ENCODE data around the gene CLCN1. TPM values are rescaled to one million over a fixed set of nuclear protein-coding genes. Genes with fewer than 3 reads are reported as not detected.

The CLCN1 gene
- polyA plus RNA-seq, 1 donor from 2014 or later = not detected

DNA sequence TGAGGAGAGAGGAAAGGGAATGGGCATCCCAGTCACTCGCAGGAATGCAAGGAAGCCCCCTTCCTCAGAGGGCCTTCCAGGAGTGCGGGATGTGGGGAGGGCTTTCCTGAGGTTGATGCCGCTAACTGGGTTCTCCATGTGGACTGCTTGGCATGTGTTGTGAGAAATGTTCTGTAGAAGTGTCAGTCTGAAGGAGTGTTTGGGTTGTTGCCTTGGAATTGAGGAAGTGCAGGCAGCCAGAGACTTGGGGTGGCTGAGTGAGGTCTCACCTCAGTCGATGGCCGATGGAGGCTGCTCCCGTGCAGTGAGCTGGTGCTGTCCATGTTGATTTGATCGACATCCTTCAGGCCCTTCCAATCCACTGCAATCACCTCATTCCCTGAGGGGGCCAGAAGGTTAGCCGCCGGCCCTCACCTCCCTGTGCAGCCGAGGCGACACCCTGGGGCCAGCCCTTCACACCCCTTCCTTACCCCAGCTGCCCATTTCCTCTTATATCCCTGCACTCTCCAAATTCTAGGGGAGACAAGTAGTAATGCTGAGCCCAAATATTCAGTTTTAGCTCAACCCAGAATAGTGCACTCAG lies 44.0 kb downstream of the CLCN1 start:
- Mint-ChIP-seq H3K4me1 (peaks cover 0 to 2% (median 0%) of the 10 kb centered on the region in 3 donors), H3K36me3 (peaks cover under 1% of the 10 kb centered on the region), H3K27ac (no peak overlapping the region), H3K27me3 (peaks cover 28% of the 10 kb centered on the region), H3K9me3 (peaks cover 0 to 2% (median 0%) of the 10 kb centered on the region in 3 donors), H3K4me3 (peak overlapping the region in 2 of 4 donors; percentile 56 to 57)

DNA sequence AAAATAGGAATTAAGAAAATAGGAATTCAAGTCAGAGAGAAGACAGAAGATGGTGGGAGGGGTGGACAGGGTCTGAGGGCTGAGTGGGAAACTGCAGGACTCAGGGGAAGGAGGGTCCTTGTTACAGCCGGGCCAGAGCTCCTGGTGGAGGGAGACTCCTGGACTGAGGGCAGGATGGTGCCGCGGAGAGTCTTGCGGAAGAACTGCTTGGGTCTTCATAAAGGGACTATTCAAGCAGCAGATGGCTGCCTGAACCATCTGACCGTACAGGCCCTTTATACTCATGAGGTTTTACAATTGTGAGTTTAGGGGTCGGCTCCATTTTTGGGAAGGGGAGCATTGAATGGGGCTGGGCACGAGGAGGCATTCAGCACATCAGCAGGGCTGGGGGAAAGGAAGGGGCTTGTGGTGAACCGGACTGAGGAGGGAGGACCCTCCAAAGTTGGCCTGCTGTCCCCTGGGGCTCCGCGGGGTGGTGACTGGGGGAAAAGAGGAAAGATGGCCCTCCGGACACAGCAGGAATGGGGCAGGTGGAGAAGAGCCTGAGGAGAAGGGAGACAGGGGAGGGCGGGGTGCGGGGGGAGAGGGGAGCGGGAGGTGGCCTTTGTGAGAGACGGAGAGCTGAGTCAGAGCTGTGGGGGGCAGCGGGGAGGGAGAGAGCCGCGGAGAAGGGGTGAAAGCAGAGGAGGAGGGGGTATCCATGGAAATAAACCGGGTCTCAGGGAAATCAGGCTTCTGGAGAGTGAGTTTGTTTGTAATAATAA lies 45.1 kb downstream of the CLCN1 start:
- Mint-ChIP-seq H3K4me3 (peak overlapping the region in 3 of 4 donors; percentile 57 to 89 (median 85)), H3K9me3 (peaks cover 0 to 4% (median 0%) of the 10 kb centered on the region in 3 donors), H3K36me3 (peaks cover 1% of the 10 kb centered on the region), H3K27ac (peak overlapping the region in 1 of 3 donors; percentile 8), H3K4me1 (peaks cover 0 to 2% (median 0%) of the 10 kb centered on the region in 3 donors), H3K27me3 (peaks cover 34% of the 10 kb centered on the region)

DNA sequence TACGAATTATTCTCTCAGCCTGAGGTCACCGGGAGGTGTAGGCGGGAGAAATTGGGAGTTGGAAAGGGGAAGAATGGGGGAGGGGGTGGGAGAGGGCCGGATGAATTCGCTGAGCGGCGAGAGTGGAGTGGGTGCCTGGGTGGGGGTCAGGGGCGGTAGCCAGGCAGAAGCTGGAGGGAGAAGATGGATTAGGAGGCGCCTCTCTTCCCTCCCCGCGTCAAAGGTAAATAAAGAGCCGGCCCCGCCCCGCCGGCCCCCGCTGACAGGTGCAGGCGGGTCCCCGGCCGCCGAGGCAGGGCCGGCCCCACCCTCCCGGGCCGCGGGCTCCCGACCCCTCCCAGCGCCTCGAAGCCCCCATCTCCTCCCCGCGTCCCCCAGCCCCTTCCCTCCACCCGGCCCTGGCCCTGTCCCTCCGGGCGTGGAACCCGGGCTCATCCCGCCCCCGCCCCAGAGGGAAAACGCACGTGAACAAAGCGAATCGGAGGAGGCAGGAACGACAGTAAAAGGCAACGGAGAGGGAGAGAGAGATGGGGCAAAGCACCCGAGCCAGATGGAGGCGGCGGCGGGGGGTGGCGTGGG lies 45.7 kb downstream of the CLCN1 start:
- peak overlapping the region in 3 of 4 donors; percentile 83 to 93 (median 92) for H3K4me3 Mint-ChIP-seq
- H3K4me1 Mint-ChIP-seq = peaks cover 0 to 2% (median 0%) of the 10 kb centered on the region in 3 donors
- H3K27me3 Mint-ChIP-seq = peaks cover 37% of the 10 kb centered on the region
- peaks cover 1% of the 10 kb centered on the region for H3K36me3 Mint-ChIP-seq
- peaks cover 0 to 4% (median 0%) of the 10 kb centered on the region in 3 donors for H3K9me3 Mint-ChIP-seq
- H3K27ac Mint-ChIP-seq = no peak overlapping the region

DNA sequence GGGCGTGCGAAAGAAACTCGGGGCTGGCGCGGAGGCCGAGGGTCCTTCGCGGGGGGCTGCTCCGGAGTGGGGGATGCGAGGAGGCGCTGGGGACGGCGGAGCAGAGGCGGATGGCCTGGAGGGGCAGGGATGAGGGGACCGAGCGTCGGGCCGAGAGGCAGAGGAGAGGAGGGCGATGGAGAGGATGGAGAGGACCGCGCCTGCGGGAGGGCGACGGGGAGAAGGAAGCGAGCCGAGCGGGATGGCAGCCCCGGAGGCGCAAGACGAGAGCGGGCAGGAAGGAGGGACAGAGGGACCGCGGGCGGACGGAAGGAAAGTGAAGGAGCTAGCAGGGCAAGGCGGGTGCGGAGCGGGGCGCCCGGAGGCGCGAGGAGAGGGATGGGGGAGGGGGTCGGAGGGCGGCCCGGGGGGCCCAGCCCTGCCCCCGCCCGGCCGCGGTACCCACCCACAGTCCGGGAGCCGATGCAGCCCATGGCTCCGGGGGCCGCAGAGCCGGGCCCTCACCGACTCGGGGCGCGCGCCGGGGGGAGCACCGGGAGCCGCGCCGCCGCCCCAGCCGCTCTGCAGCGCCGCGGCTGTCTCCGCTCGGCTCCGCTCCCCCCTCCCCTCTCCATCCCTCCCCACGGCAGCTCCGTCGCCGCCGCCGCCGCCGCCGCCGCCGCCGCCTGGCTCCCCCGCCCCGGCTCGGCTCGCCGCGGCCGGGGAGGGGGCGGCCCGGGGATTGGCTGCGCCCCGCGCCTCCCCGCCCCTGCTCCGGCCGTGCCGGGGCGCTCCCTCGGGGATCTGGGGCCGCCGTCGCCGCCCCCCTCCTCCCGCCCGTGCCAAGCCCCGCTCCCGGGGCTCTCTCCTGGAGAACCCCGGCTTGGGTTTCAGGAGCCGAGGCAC lies 46.5 kb downstream of the CLCN1 start, which contains the start of gene FAM131B:
Gene FAM131B, minus strand, starts transcription at position 583 of the 885 bp plus-strand sequence. Its CDS starts 110 bp downstream, at position 473.
- Mint-ChIP-seq H3K9me3 (peaks cover 0 to 4% (median 0%) of the 10 kb centered on the region in 3 donors), H3K27ac (no peak within 1 kb of the TSS), H3K27me3 (peaks cover 41% of the 10 kb centered on the region), H3K4me1 (peaks cover 0 to 2% (median 0%) of the 10 kb centered on the region in 3 donors), H3K36me3 (peaks cover 1% of the 10 kb centered on the region), H3K4me3 (peak within 1 kb of the TSS; percentile 48 to 93 (median 88))

DNA sequence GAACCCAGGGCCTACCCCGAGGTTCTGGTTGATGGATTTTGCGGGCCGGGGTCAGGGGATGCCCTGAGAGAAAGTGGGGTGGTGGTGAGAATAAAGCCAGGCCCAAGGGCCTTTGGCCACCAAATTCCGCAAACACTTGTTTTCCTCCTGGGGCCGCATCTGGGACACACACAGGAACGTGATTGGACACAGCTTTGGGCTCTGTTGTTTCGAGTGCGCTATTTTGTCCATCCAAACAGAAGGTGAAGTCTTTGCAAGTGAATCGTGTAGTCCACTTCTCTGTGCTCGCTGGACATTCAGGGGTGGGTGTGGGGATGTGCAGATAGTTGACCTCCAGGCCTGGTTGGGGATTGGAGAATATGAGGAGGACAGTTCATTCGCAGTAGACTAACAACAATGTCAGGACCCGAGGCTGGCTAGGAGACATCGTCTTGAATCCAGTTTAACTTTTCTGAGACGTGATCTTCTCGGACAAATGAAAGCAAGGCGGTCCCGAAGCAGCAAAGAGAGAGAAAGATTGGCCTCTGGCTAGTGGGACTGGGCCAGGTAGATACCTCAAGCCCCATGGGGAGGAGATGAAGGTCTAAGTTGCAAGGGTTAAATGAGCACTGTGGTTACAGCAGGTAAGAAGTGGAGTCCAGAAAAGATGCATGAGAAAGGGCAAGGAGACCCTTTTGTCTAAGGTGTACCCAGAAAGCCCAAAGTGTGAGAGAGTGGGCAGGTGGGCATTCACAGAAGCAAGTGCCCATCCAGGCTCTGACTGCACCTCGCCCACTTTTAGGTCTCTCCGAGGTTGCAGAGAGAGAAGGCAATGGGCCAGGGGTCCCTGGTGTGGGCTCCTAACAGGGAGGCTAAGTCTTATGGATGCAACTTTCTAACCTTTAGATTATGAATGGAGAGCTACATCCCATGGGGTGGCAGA lies 47.4 kb downstream of the CLCN1 start:
- peaks cover 0 to 2% (median 0%) of the 10 kb centered on the region in 3 donors for H3K4me1 Mint-ChIP-seq
- H3K9me3 Mint-ChIP-seq = peaks cover 0 to 4% (median 0%) of the 10 kb centered on the region in 3 donors
- H3K27me3 Mint-ChIP-seq = peaks cover 41% of the 10 kb centered on the region
- peaks cover 1% of the 10 kb centered on the region for H3K36me3 Mint-ChIP-seq
- no peak overlapping the region for H3K27ac Mint-ChIP-seq
- peak overlapping the region; percentile 48 to 85 (median 76) for H3K4me3 Mint-ChIP-seq

DNA sequence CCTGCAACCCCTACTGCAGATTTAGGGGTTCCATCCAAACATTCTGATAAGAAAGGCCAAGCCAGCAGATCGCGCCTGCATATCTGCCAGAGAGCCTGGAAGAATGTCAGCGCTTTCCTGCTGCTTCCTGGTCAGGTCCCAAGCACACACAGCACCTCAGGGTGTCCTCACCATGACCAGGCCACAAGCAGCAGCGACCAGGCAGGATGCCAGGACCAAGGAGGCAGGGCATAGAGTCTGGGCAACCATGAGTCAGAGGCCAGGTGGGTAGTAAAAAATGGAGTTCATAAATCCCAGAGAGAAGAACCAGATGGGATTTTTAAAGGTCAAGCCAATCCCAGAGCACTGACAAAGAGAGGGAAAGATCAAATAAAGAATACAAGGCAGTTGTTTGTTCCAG lies 52.1 kb downstream of the CLCN1 start:
- Mint-ChIP-seq H3K4me1 (peaks cover 6 to 10% (median 7%) of the 10 kb centered on the region in 3 donors), H3K36me3 (peaks cover 1% of the 10 kb centered on the region), H3K27ac (no peak overlapping the region), H3K9me3 (peaks cover 0 to 2% (median 0%) of the 10 kb centered on the region in 3 donors), H3K27me3 (peaks cover 35% of the 10 kb centered on the region), H3K4me3 (no peak overlapping the region)

DNA sequence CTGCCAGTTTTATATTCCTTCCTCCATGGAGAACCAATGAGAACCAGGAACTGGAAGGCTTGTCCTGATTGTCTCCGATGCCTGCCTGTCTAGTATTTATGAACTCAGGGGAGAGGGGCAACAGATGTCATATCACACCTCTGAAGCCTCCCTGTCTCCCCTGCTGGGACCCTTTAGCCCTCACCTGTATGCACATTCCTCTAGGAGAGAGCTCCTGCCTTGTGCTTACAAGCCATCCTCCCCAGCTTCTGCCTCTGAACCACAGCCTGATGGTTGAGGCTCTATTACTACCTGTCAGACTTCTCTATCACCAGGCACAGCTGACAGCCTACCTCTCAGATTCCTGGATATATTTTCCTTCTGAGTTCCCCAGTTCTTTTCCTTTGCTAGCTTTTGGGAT lies 52.5 kb downstream of the CLCN1 start:
- Mint-ChIP-seq H3K36me3 (peaks cover 1% of the 10 kb centered on the region), H3K4me1 (peaks cover 6 to 10% (median 7%) of the 10 kb centered on the region in 3 donors), H3K27ac (no peak overlapping the region), H3K4me3 (no peak overlapping the region), H3K27me3 (peaks cover 31% of the 10 kb centered on the region), H3K9me3 (peaks cover 0 to 2% (median 0%) of the 10 kb centered on the region in 3 donors)

DNA sequence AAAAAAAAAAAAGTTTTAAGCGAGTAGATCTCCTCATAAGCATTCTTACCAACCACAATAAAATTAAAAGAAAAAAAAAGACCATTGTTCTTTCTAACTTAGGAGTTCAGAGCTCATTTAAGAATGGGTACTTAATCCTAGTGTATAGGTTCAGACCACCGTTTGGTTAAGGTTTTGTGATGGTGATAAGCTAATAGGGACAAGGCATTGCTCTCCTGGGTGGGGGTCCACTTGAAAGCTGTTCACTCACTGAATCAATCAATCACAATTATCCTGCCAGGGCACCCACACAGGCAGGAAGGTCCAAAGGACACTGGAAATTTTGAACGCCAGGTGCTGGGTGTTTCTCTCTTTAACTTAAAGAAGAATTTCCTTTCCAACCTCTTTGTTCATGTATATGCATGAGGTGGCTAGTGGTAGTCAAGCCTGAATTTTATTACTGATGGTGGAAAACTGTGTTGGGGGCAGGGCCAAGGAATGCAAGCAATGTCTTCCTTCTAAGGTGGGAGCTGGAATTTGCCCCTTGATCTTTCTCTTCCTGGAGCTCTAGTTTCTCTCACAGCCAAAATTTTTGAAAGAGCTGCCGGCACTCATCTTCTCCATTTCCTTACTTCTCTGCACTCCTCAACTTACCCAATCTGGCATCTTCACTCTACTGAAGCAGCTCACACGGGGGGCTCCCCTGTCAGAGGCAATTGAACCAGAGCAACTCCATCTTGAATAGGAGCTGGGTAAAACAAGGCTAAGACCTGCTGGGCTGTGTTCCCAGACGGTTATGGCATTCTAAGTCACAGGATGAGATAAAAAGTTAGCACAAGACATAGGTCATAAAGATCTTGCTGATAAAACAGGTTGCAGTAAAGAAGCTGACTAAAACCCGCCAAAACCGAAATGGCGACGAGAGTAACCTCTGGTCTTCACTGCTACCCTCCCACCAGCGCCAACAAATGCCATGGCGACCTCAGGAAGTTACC lies 54.1 kb downstream of the CLCN1 start:
- Mint-ChIP-seq H3K9me3 (peaks cover 0 to 2% (median 0%) of the 10 kb centered on the region in 3 donors), H3K36me3 (peaks cover under 1% of the 10 kb centered on the region), H3K27ac (no peak overlapping the region), H3K27me3 (peaks cover 17% of the 10 kb centered on the region), H3K4me1 (peaks cover 16 to 19% (median 18%) of the 10 kb centered on the region in 3 donors), H3K4me3 (no peak overlapping the region)

DNA sequence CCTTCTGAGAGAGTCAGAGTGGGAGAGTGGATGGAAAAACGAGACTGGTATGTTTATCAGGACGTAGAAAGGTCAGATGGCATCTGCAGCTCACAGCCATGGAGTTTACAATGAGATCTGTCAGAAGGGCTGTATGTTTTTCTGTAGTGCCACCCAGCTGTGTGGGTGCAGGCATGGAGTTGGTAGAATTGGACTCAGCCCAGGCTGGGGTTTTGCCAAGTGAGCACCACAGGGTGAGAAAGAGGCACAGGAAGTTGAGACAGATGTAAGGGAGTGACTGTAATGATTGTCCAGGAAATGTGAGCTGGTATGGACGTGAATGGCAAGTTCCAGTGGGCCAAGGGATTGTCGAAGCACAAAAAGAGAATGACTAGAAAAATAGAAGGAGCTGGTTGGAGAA lies 56.2 kb downstream of the CLCN1 start:
- peaks cover 4% of the 10 kb centered on the region for H3K27me3 Mint-ChIP-seq
- H3K9me3 Mint-ChIP-seq = no peaks in the 10 kb centered on the region
- peak overlapping the region in 1 of 3 donors; percentile 28 for H3K27ac Mint-ChIP-seq
- H3K4me3 Mint-ChIP-seq = peak overlapping the region in 2 of 4 donors; percentile 42 to 85
- no peaks in the 10 kb centered on the region for H3K36me3 Mint-ChIP-seq
- peaks cover 22 to 32% (median 30%) of the 10 kb centered on the region in 3 donors for H3K4me1 Mint-ChIP-seq

DNA sequence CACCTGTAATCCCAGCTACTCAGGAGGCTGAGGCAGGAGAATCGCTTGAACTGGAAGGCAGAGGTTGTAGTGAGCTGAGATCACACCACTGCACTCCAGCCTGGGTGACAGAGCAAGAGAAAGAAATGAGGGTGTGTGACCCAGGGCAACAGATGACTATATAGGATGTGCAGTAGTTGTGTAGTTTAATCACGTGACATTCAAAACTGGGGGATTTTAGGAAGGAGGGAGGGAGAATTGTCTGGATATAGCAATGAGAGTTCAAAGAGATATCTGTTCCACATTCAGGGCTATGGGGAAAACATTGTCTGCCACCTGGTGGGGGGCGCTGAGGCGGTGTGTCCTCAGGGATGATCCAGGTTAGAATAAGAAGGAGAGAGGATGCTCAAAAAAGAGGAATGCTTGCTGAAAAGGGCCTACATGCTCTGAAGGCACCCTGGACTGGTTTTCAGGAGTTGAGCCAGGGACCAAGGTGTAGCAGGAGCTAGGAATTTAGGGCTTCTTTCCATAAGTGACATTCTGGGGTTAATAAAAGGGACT lies 57.4 kb downstream of the CLCN1 start:
- peaks cover 4% of the 10 kb centered on the region for H3K27me3 Mint-ChIP-seq
- no peaks in the 10 kb centered on the region for H3K9me3 Mint-ChIP-seq
- H3K27ac Mint-ChIP-seq = no peak overlapping the region
- no peaks in the 10 kb centered on the region for H3K36me3 Mint-ChIP-seq
- no peak overlapping the region for H3K4me3 Mint-ChIP-seq
- peaks cover 22 to 37% (median 30%) of the 10 kb centered on the region in 3 donors for H3K4me1 Mint-ChIP-seq

DNA sequence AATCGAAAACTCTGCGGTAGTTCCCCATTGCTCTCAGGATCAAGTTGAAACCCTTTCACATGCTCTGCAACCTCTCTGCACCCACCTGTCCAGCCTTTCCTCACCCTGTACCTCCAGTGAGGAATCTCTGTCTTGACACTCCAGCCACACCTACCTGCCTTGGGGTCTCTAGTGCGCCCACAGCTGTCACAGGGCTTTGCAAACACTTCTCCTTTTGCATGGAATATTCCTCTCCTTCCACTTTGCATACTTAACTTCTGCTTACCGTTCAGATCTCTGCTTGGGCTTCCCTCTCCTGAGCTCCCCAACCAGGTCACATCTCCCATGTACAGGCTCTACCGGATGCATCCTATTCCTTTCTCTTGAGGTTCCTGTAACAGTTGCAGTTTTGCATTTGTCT lies 58.6 kb downstream of the CLCN1 start:
- peaks cover 4% of the 10 kb centered on the region for H3K27me3 Mint-ChIP-seq
- no peaks in the 10 kb centered on the region for H3K9me3 Mint-ChIP-seq
- H3K27ac Mint-ChIP-seq = peak overlapping the region in 1 of 3 donors; percentile 35
- peak overlapping the region in 2 of 4 donors; percentile 63 to 70 for H3K4me3 Mint-ChIP-seq
- H3K4me1 Mint-ChIP-seq = peaks cover 31 to 47% (median 33%) of the 10 kb centered on the region in 3 donors
- H3K36me3 Mint-ChIP-seq = no peaks in the 10 kb centered on the region

DNA sequence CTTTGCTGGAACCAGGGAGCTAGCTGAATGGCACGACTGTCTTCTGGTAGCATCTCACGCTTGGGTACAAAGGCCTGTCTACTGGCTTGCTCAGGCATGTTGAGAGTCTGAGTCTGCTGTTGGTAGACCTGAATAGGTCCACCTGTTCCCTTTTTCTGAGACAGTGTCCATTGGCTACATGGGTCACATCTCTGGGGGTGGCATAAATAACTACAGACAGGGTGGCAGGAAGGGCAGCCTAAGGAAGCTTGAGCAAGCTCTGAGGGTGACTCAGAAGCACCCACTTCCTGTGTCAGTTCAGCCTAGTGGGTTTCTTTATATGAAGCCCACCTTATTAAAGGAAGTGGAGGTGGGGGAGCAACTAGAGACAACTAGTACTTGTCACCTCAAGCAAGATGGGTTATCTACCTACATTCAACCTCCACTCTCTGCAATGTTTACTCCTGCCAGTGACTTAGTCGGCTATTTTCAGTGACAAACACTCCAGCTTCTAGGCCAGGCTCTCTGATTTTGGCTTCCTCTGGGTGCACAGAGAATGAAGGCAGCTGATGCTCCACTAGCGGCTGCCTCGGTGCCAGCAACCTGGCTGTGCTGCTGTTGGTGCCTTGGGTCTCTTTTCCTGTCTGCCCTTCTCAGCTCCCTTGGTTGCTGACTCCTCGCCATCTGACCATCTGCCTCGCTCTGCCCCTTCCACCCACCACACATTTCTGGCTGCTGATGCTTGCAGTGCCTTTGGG lies 59.6 kb downstream of the CLCN1 start:
- peak overlapping the region in 2 of 4 donors; percentile 42 to 78 for H3K4me3 Mint-ChIP-seq
- H3K9me3 Mint-ChIP-seq = no peaks in the 10 kb centered on the region
- peak overlapping the region; percentile 40 to 89 (median 84) for H3K27ac Mint-ChIP-seq
- no peaks in the 10 kb centered on the region for H3K36me3 Mint-ChIP-seq
- H3K27me3 Mint-ChIP-seq = peaks cover 1% of the 10 kb centered on the region
- H3K4me1 Mint-ChIP-seq = peaks cover 38 to 51% (median 38%) of the 10 kb centered on the region in 3 donors

Data from IgD-negative memory B cell (primary cell).